Measurements from ENCODE around the gene AWAT2. TPM values are rescaled to one million over a fixed set of nuclear protein-coding genes. Genes with fewer than 3 reads are reported as not detected.
"Not testable (repeated sequence)": the region's sequence is repeated elsewhere in the genome, so short reads cannot be mapped to it uniquely, and the experiment has no call there.

AWAT2 gene
- total and polyA plus RNA-seq, 7 donors: 0.60 TPM; not detected in 6

DNA sequence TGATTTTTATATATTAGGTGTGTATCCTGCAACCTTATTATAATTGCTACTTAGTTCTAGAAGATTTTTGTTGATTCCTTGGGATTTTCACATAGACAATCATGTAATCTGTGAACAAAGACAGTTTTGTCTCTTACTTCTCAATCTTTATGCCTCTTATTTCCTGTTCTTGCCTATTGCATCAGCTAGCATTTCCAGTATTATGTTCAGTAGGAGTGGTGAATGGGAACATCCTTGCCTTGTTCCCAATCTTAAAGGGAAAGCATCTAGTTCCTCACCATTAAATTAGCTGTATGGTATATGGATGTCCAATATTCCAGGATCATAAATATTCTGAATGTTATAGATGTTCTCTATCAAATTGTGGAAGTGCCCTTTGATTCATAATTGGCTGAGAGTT lies 41.8 kb downstream of the AWAT2 start:
- TF ChIP-seq EP300 (IDR thresholded peaks at IDR 0.05): no peak
- TF ChIP-seq POLR2A (IDR thresholded peaks at IDR 0.05): no peak
- no peak for TF ChIP-seq POLR2AphosphoS5 (IDR thresholded peaks at IDR 0.05)
- TF ChIP-seq, protein P1, sequence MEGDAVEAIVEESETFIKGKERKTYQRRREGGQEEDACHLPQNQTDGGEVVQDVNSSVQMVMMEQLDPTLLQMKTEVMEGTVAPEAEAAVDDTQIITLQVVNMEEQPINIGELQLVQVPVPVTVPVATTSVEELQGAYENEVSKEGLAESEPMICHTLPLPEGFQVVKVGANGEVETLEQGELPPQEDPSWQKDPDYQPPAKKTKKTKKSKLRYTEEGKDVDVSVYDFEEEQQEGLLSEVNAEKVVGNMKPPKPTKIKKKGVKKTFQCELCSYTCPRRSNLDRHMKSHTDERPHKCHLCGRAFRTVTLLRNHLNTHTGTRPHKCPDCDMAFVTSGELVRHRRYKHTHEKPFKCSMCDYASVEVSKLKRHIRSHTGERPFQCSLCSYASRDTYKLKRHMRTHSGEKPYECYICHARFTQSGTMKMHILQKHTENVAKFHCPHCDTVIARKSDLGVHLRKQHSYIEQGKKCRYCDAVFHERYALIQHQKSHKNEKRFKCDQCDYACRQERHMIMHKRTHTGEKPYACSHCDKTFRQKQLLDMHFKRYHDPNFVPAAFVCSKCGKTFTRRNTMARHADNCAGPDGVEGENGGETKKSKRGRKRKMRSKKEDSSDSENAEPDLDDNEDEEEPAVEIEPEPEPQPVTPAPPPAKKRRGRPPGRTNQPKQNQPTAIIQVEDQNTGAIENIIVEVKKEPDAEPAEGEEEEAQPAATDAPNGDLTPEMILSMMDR (IDR thresholded peaks at IDR 0.05): no peak
- H3K36me3 ChIP-seq: no peaks in the 10 kb centered on the region
- no peak overlapping the region for H3K4me3 ChIP-seq
- no peak for DNase-seq
- intact Hi-C loops (cut with DNase I): no loop called here
- H3K9me3 ChIP-seq: no peaks in the 10 kb centered on the region
- H3K27ac ChIP-seq: no peak overlapping the region
- no peaks in the 10 kb centered on the region for H3K27me3 ChIP-seq
- no peaks in the 10 kb centered on the region for H3K4me1 ChIP-seq

DNA sequence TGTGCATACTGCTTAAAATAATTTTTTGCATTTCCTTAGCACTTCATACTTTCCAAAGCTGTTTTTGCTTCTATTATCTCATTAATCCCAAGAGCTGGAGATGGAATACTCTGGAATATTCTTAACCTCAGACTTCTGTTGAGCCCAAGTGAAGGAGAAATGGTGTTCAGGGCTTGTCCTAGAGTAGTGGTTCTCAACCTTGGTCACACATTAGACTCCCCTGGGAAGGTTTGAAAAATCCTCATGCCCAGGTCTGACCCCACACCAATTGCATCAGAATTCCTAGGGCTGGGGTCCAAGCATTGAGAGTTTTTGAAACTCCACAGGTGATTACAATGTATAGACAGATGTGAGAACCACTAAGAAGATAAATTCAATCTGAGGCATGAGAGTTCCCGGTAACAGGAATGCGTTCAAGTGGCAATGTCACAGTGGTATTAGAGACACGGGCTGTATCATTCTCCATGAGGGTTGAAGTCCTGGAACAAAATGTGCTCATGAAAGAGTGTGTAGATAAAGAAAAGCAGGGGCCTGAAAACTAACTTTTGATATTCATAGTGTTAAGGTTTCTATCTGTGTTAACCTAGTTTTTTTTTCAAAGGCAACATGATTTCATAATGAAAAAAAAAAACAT lies 47.9 kb downstream of the AWAT2 start:
- TF ChIP-seq, protein P1 (IDR thresholded peaks at IDR 0.05): no peak
- TF ChIP-seq EP300 (IDR thresholded peaks at IDR 0.05): no peak
- TF ChIP-seq POLR2A (IDR thresholded peaks at IDR 0.05): no peak
- TF ChIP-seq POLR2AphosphoS5 (IDR thresholded peaks at IDR 0.05): no peak
- H3K27ac ChIP-seq: no peak overlapping the region

DNA sequence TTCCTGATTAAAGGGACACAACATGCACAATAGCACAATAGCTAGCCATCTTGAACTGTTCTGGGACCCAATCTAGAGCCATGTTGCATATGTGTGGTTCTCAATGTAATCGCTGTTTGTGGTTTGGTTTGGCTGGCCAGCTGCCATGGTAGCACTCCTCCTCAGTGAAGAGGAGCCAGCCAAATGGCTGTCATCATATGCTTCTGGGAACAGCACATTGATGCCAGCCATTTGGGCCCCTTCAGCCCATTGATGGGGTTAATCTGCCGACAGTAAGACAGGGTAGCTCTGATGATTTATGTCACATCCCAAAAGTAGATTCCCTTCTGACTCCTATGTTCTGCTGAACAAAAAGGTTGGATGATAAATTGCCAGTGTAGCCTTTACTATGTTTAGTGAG lies 48.5 kb downstream of the AWAT2 start:
- no peaks in the 10 kb centered on the region for H3K36me3 ChIP-seq
- no peak overlapping the region for H3K4me3 ChIP-seq
- 79 to 88% methylated on average over 2 of the region's 2 CpGs for WGBS, 2 donors
- no peaks in the 10 kb centered on the region for H3K4me1 ChIP-seq
- TF ChIP-seq, protein P1 (IDR thresholded peaks at IDR 0.05): no peak
- TF ChIP-seq POLR2AphosphoS5 (IDR thresholded peaks at IDR 0.05): no peak
- TF ChIP-seq EP300 (IDR thresholded peaks at IDR 0.05): no peak
- TF ChIP-seq POLR2A (IDR thresholded peaks at IDR 0.05): no peak
- H3K27me3 ChIP-seq: no peaks in the 10 kb centered on the region
- no peak overlapping the region for H3K27ac ChIP-seq
- no peaks in the 10 kb centered on the region for H3K9me3 ChIP-seq
- intact Hi-C loops (cut with DNase I): no loop called here
- DNase-seq: no peak

More for the DNA sequence above, 47.9 kb downstream of the AWAT2 start:
- DNase-seq: no peak
- Histone ChIP-seq H3K9me3 (no peaks in the 10 kb centered on the region), H3K4me3 (no peak overlapping the region), H3K27me3 (no peaks in the 10 kb centered on the region), H3K36me3 (no peaks in the 10 kb centered on the region), H3K4me1 (no peaks in the 10 kb centered on the region)
- intact Hi-C loops (cut with DNase I): no loop called here
- WGBS, 2 donors: 91 to 95% methylated on average over 3 of the region's 3 CpGs

DNA sequence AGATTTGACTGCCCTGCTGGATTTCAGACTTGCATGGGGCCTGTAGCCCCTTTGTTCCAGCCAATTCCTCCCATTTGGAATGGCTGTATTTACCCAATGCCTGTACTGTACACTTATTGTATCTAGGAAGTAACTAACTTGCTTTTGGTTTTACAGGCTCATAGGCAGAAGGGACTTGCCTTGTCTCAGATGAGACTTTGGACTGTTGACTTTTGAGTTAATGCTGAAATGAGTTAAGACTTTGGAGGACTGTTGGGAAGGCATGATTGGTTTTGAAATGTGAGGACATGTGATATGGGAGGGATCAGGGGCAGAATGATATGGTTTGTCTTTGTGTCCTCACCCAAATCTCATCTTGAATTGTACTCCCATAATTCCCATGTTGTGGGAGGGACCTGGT lies 51.4 kb downstream of the AWAT2 start:
- H3K27ac ChIP-seq; H3K36me3 ChIP-seq; H3K9me3 ChIP-seq; H3K27me3 ChIP-seq; intact Hi-C loops (cut with DNase I); DNase-seq; H3K4me3 ChIP-seq: not testable (repeated sequence)
- peaks cover 0 to 13% (median 0%) of the 10 kb centered on the region in 4 donors for H3K4me1 ChIP-seq

DNA sequence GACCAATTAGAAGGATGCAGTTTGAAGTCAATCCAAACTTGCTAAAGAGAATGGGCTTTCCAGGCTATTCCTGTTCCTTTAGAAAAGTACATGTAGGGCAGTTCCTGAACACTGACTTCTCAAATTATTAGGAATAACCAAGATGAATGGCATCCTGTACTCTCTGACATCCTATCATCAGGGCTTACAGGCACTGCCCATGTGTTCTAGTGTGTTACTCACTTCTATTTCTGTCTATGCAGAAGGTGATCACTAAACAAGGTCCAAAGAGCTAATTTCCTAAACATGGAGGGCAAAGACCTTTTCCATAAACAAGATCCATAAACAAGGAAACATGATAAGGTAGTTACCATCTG lies 53.6 kb downstream of the AWAT2 start:
- no peaks in the 10 kb centered on the region for H3K36me3 ChIP-seq
- H3K9me3 ChIP-seq: no peaks in the 10 kb centered on the region
- no peak for DNase-seq
- H3K27me3 ChIP-seq: no peaks in the 10 kb centered on the region
- intact Hi-C loops (cut with DNase I): no loop called here
- TF ChIP-seq POLR2A (IDR thresholded peaks at IDR 0.05): no peak
- no peak for TF ChIP-seq POLR2AphosphoS5 (IDR thresholded peaks at IDR 0.05)
- TF ChIP-seq, protein P1 (IDR thresholded peaks at IDR 0.05): no peak
- no peak for TF ChIP-seq EP300 (IDR thresholded peaks at IDR 0.05)
- peaks cover 0 to 13% (median 0%) of the 10 kb centered on the region in 4 donors for H3K4me1 ChIP-seq
- H3K4me3 ChIP-seq: no peak overlapping the region
- H3K27ac ChIP-seq: peak overlapping the region in 1 of 4 donors; percentile 7
